PFSK-1 (cell line): Measurements from ENCODE around the gene C11orf24.

Experiments used
- POLR2AphosphoS5 ChIP-seq: IDR thresholded peaks from 2 replicates; pipeline ENCODE4 v1.6.1; 2012; ENCODE audit warnings: low read depth, mild to moderate bottlenecking, control low read depth, low read length, moderate library complexity
- REST ChIP-seq, 2 experiments: IDR thresholded peaks; 2 replicates each; pipeline versions ENCODE4 v1.6.1 to v1.8.0; 2011 to 2012; ENCODE audit warnings: low read depth in 2 of 2, low read length in 2 of 2, control low read depth in 1 of 2, inconsistent platforms in 1 of 2, mild to moderate bottlenecking in 1 of 2, moderate library complexity in 1 of 2; ENCODE audit not compliant: insufficient read depth in 1 of 2
- TAF1 ChIP-seq: IDR thresholded peaks from 2 replicates; pipeline ENCODE4 v1.6.1; 2012; ENCODE audit warnings: low read length, control low read depth, borderline replicate concordance; ENCODE audit not compliant: insufficient read depth

- TF ChIP-seq POLR2AphosphoS5 (no peak), TAF1 (no peak), REST (IDR thresholded peaks at IDR 0.05; ENCODE audit: insufficient read depth in 1 of 2, low read depth in 2 of 2, low read length in 2 of 2) (no peak)
Observed at GRCh38 chr11:68269414-68270081, 2.2 kb downstream of the C11orf24 start.
